Measurements from ENCODE around the gene GTF2I.
"Not testable (repeated sequence)": the region's sequence is repeated elsewhere in the genome, so short reads cannot be mapped to it uniquely, and the experiment has no call there.

GTF2I gene

GRCh38 chr7:74656441-74656836, 1.1 kb upstream of the GTF2I start:
- in situ Hi-C loops (cut with HindIII; ENCODE audit: low sequenced_read_pairs): no loop called here

GRCh38 chr7:74656837-74657691, 454 bp upstream of the GTF2I start:
- in situ Hi-C loops (cut with HindIII; ENCODE audit: low sequenced_read_pairs): no loop called here

GRCh38 chr7:74658178-74659004, 873 bp downstream of the GTF2I start:
- in situ Hi-C loops (cut with HindIII; ENCODE audit: low sequenced_read_pairs): no loop called here

- in situ Hi-C loops (cut with HindIII; ENCODE audit: low sequenced_read_pairs): not testable (repeated sequence)
Measured at GRCh38 chr7:74660202-74660601, 2.7 kb downstream of the GTF2I start.

- in situ Hi-C loops (cut with HindIII; ENCODE audit: low sequenced_read_pairs): not testable (repeated sequence)
Measured at GRCh38 chr7:74661836-74662794, 4.6 kb downstream of the GTF2I start.

- in situ Hi-C loops (cut with HindIII; ENCODE audit: low sequenced_read_pairs): no loop called here
Measured at GRCh38 chr7:74665296-74665938, 7.9 kb downstream of the GTF2I start.

GRCh38 chr7:74667013-74667412, 9.5 kb downstream of the GTF2I start:
- in situ Hi-C loops (cut with HindIII; ENCODE audit: low sequenced_read_pairs): not testable (repeated sequence)

GRCh38 chr7:74667520-74667919, 10.0 kb downstream of the GTF2I start:
- in situ Hi-C loops (cut with HindIII; ENCODE audit: low sequenced_read_pairs): not testable (repeated sequence)

GRCh38 chr7:74671602-74672001, 14.1 kb downstream of the GTF2I start:
- in situ Hi-C loops (cut with HindIII; ENCODE audit: low sequenced_read_pairs): no loop called here

GRCh38 chr7:74672343-74672915, 14.9 kb downstream of the GTF2I start:
- in situ Hi-C loops (cut with HindIII; ENCODE audit: low sequenced_read_pairs): no loop called here

- in situ Hi-C loops (cut with HindIII; ENCODE audit: low sequenced_read_pairs): no loop called here
Measured at GRCh38 chr7:74674166-74674565, 16.6 kb downstream of the GTF2I start.

- in situ Hi-C loops (cut with HindIII; ENCODE audit: low sequenced_read_pairs): no loop called here
Measured at GRCh38 chr7:74682829-74683228, 25.3 kb downstream of the GTF2I start.

- in situ Hi-C loops (cut with HindIII; ENCODE audit: low sequenced_read_pairs): no loop called here
Measured at GRCh38 chr7:74683799-74684198, 26.3 kb downstream of the GTF2I start.

GRCh38 chr7:74684473-74684872, 27.0 kb downstream of the GTF2I start:
- in situ Hi-C loops (cut with HindIII; ENCODE audit: low sequenced_read_pairs): no loop called here

- in situ Hi-C loops (cut with HindIII; ENCODE audit: low sequenced_read_pairs): no loop called here
Measured at GRCh38 chr7:74684921-74685320, 27.4 kb downstream of the GTF2I start.

- in situ Hi-C loops (cut with HindIII; ENCODE audit: low sequenced_read_pairs): no loop called here
Measured at GRCh38 chr7:74690474-74690873, 33.0 kb downstream of the GTF2I start.

GRCh38 chr7:74704419-74704818, 46.9 kb downstream of the GTF2I start:
- in situ Hi-C loops (cut with HindIII; ENCODE audit: low sequenced_read_pairs): not testable (repeated sequence)

GRCh38 chr7:74707238-74707637, 49.7 kb downstream of the GTF2I start:
- in situ Hi-C loops (cut with HindIII; ENCODE audit: low sequenced_read_pairs): no loop called here

- in situ Hi-C loops (cut with HindIII; ENCODE audit: low sequenced_read_pairs): no loop called here
Measured at GRCh38 chr7:74708569-74709275, 51.2 kb downstream of the GTF2I start.
